Astrocyte (in vitro differentiated cells and primary cell): Measurements from ENCODE around the gene DEFB113. TPM values are rescaled to one million over a fixed set of nuclear protein-coding genes. Genes with fewer than 3 reads are reported as not detected.

Experiments
- DNase-seq: peaks from one replicate; pipeline ENCODE4 v3.0.0-alpha.2; 2010; ENCODE audit warnings: low read depth
- FAIRE-seq: peaks from 2 replicates; lab custom pipeline; 2011; peaks lifted over from hg19 to GRCh38; lab: Jason Lieb, UNC
- H2AFZ ChIP-seq: 2 replicates; pipeline ENCODE4 v1.6.0; 2012; ENCODE audit warnings: low read depth, low read length, inconsistent platforms
- H3K27ac ChIP-seq: 2 replicates; pipeline ENCODE4 v1.5.1; 2011; ENCODE audit warnings: low read depth, low read length, inconsistent platforms
- H3K27me3 ChIP-seq: 2 replicates; pipeline ENCODE4 v1.6.0; 2011; ENCODE audit warnings: low read length, inconsistent platforms; ENCODE audit not compliant: insufficient read depth
- H3K36me3 ChIP-seq: 2 replicates; pipeline ENCODE4 v1.5.1; 2011; ENCODE audit warnings: low read length, inconsistent platforms; ENCODE audit not compliant: insufficient read depth
- H3K4me1 ChIP-seq: 2 replicates; pipeline ENCODE4 v1.5.1; 2011; ENCODE audit warnings: low read length, inconsistent platforms; ENCODE audit not compliant: insufficient read depth
- H3K4me2 ChIP-seq: 2 replicates; pipeline ENCODE4 v1.6.0; 2012; ENCODE audit warnings: low read length, inconsistent platforms
- H3K4me3 ChIP-seq: 2 replicates; pipeline ENCODE4 v1.5.1; 2011; ENCODE audit warnings: low read depth, mild to moderate bottlenecking, low read length, inconsistent platforms; ENCODE audit not compliant: insufficient read depth
- H3K79me2 ChIP-seq: 2 replicates; pipeline ENCODE4 v1.6.0; 2012; ENCODE audit warnings: mild to moderate bottlenecking, low read length, inconsistent platforms; ENCODE audit not compliant: insufficient read depth
- H3K9ac ChIP-seq: 2 replicates; pipeline ENCODE4 v1.6.0; 2012; ENCODE audit warnings: mild to moderate bottlenecking, low read length, inconsistent platforms
- H3K9me3 ChIP-seq: 2 replicates; pipeline ENCODE4 v1.5.1; 2012; ENCODE audit warnings: low read depth, mild to moderate bottlenecking, low read length, inconsistent platforms; ENCODE audit not compliant: insufficient read depth
- H4K20me1 ChIP-seq: 2 replicates; pipeline ENCODE4 v1.6.0; 2012; ENCODE audit warnings: low read length, inconsistent platforms; ENCODE audit not compliant: insufficient read depth
- H3K27ac Mint-ChIP-seq: one replicate; pipeline ENCODE4 v1.8.0; 2021; ENCODE audit warnings: mild to moderate bottlenecking, mixed read lengths; ENCODE audit not compliant: unreplicated experiment
- H3K27me3 Mint-ChIP-seq: one replicate; pipeline ENCODE4 v1.8.0; 2021; ENCODE audit warnings: low read depth, mixed read lengths; ENCODE audit not compliant: unreplicated experiment
- H3K36me3 Mint-ChIP-seq: one replicate; pipeline ENCODE4 v1.8.0; 2021; ENCODE audit warnings: low read depth, mixed read lengths; ENCODE audit not compliant: unreplicated experiment
- H3K4me1 Mint-ChIP-seq: one replicate; pipeline ENCODE4 v1.8.0; 2021; ENCODE audit warnings: low read depth, mixed read lengths; ENCODE audit not compliant: unreplicated experiment
- H3K4me3 Mint-ChIP-seq: one replicate; pipeline ENCODE4 v1.8.0; 2021; ENCODE audit warnings: mild to moderate bottlenecking, moderate library complexity, mixed read lengths; ENCODE audit not compliant: unreplicated experiment
- H3K9me3 Mint-ChIP-seq: one replicate; pipeline ENCODE4 v1.8.0; 2021; ENCODE audit warnings: mild to moderate bottlenecking, mixed read lengths; ENCODE audit not compliant: unreplicated experiment
- CTCF ChIP-seq: IDR thresholded peaks from 2 replicates; pipeline ENCODE4 v1.5.1; 2011; ENCODE audit warnings: low read depth, mild to moderate bottlenecking, inconsistent platforms, low read length, moderate library complexity; ENCODE audit not compliant: insufficient read depth
- EZH2 ChIP-seq: IDR thresholded peaks from 2 replicates; pipeline ENCODE4 v1.6.1; 2012; ENCODE audit warnings: mild to moderate bottlenecking, low read length, inconsistent platforms; ENCODE audit not compliant: insufficient read depth
- total RNA-seq: library from RNA; stranded (reverse); gene quantifications from 2 replicates; pipeline ENCODE4 v1.2.1, GENCODE V29; 2021

DEFB113 gene
- total RNA-seq, 1 donor from 2014 or later, result not detected

DNA sequence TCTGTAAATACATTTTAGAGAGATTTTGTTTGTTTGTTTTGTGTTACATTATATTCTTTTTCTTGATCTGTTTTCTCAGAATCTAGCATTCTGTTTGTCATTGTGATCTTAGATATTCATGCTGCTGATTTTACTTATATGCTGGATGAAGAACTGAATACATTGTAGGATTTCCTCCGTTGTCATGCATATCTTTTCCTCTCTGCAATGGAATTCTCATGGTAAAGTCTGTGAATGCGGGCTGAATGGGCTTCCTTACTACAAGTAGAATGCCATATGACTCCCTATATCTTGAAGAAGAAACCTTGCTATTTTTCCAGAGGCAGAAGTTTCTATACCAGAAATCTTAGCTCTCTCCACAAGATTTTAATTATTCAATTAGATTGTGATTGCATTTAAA, 3.1 kb downstream of the DEFB113 start:
- Histone ChIP-seq H3K36me3 (no peaks in the 10 kb centered on the region), H3K9me3 (no peaks in the 10 kb centered on the region), H4K20me1 (no peaks in the 10 kb centered on the region), H3K27ac (no peak overlapping the region), H3K79me2 (no peaks in the 10 kb centered on the region), H3K4me2 (no peak overlapping the region), H3K9ac (no peak overlapping the region), H3K4me1 (no peaks in the 10 kb centered on the region), H3K4me3 (no peak overlapping the region), H3K27me3 (no peaks in the 10 kb centered on the region), H2AFZ (no peak overlapping the region)
- Mint-ChIP-seq H3K27me3 (peaks cover under 1% of the 10 kb centered on the region), H3K36me3 (no peaks in the 10 kb centered on the region), H3K4me1 (no peaks in the 10 kb centered on the region), H3K9me3 (no peaks in the 10 kb centered on the region), H3K27ac (no peak overlapping the region), H3K4me3 (no peak overlapping the region)
- FAIRE-seq (no peak), DNase-seq (no peak)
- no peak for TF ChIP-seq CTCF
- no peak for TF ChIP-seq EZH2

- H3K4me3 ChIP-seq, result no peak within 1 kb of the TSS
- DNase-seq (no peak), FAIRE-seq (no peak)
- H3K9ac ChIP-seq, result no peak within 1 kb of the TSS
- no peaks in the 10 kb centered on the region for H4K20me1 ChIP-seq
- Mint-ChIP-seq H3K4me3 (no peak within 1 kb of the TSS), H3K36me3 (no peaks in the 10 kb centered on the region), H3K4me1 (no peaks in the 10 kb centered on the region), H3K9me3 (no peaks in the 10 kb centered on the region), H3K27ac (no peak within 1 kb of the TSS), H3K27me3 (no peaks in the 10 kb centered on the region)
- TF ChIP-seq EZH2 (no peak), CTCF (no peak)
- H3K4me2 ChIP-seq, result no peak within 1 kb of the TSS
- no peaks in the 10 kb centered on the region for H3K4me1 ChIP-seq
- H3K79me2 ChIP-seq, result no peaks in the 10 kb centered on the region
- no peaks in the 10 kb centered on the region for H3K36me3 ChIP-seq
- no peaks in the 10 kb centered on the region for H3K9me3 ChIP-seq
- no peak within 1 kb of the TSS for H2AFZ ChIP-seq
- H3K27me3 ChIP-seq, result no peaks in the 10 kb centered on the region
- H3K27ac ChIP-seq, result no peak within 1 kb of the TSS
These were observed 5.4 kb downstream of the DEFB113 start, which contains the start of gene DEFB114 for GRCh38 chr6:49964064-49964463. DEFB114 (minus strand) TSS chr6:49964164; CDS start chr6:49964105, 59 bp downstream.

DNA sequence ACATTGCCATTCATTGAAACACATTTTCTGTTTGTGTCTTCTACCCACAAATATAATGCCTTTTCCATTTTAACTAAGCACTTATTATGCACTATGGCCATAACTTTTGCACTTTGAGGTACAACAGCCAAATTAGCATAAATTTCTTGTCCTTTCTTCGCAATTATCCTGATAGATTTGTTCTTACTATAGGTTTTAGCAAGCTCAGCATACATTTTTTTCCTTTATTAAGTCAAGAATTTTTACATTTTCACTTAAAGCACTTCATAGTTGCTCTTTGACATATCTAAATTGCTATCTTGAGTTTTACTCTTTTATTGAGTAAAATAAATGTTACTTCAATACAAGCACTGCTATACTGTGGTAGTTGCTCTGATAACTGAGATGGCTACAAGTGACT, 11.2 kb downstream of the DEFB113 start:
- H3K4me3 ChIP-seq, result no peak overlapping the region
- H3K27me3 Mint-ChIP-seq, result no peaks in the 10 kb centered on the region
- DNase-seq (no peak), FAIRE-seq (no peak)
- no peaks in the 10 kb centered on the region for H3K36me3 ChIP-seq
- H3K4me3 Mint-ChIP-seq, result no peak overlapping the region
- H3K4me1 Mint-ChIP-seq, result no peaks in the 10 kb centered on the region
- no peak overlapping the region for H3K27ac Mint-ChIP-seq
- H3K79me2 ChIP-seq, result no peaks in the 10 kb centered on the region
- no peak overlapping the region for H3K9ac ChIP-seq
- H3K27ac ChIP-seq, result no peak overlapping the region
- no peak for TF ChIP-seq CTCF
- H3K4me2 ChIP-seq, result no peak overlapping the region
- H3K36me3 Mint-ChIP-seq, result no peaks in the 10 kb centered on the region
- H3K4me1 ChIP-seq, result no peaks in the 10 kb centered on the region
- no peaks in the 10 kb centered on the region for H3K9me3 Mint-ChIP-seq
- no peak overlapping the region for H2AFZ ChIP-seq
- no peaks in the 10 kb centered on the region for H3K9me3 ChIP-seq
- H3K27me3 ChIP-seq, result no peaks in the 10 kb centered on the region
- no peaks in the 10 kb centered on the region for H4K20me1 ChIP-seq
